Measurements from ENCODE around the gene CPAMD8. TPM values are rescaled to one million over a fixed set of nuclear protein-coding genes. Genes with fewer than 3 reads are reported as not detected.

Gene CPAMD8
- total and polyA plus RNA-seq, 2 of the 8 experiments (the other 6 are each of a cell fraction or from before 2014, with no cell fraction given): 6.1 to 9.2 TPM

DNA sequence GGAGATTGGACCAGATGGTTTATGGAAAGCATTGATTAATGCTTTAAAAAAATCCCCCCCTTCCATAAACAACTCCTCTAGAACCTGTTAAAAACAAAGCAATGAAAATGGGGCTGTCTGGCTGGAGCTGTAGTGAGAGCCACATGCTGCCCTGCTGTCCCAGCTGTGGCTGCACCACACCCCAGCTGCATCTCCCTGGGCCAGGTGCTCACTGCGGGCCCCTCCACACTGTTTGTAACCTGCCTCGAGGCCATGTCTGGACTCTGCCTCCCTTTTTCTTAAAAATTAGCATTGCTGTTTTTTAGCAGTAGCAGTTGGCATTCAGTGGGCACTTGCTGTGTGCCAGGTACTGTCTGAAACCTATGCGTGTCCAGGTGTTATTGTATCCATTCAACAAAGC lies 153.0 kb downstream of the CPAMD8 start:
- Histone ChIP-seq H3K79me2 (ENCODE audit: control insufficient read depth in 1 of 2, insufficient read depth in 2 of 2, low read length in 2 of 2) (peaks cover 0 to 16% of the 10 kb centered on the region in 2 experiments; a peak in 2 of 4 replicates), H2BK20ac (ENCODE audit: low read length) (no peak overlapping the region), H2AK5ac (ENCODE audit: low read depth, low read length) (no peak overlapping the region), H4K8ac (ENCODE audit: extremely low read depth, insufficient read depth, low read length) (no peak overlapping the region; the same call in 1 of the 2 replicates), H2BK15ac (ENCODE audit: low read length) (no peak overlapping the region), H3K9ac (replicated peaks in 1 of 4; ENCODE audit: extremely low read depth in 1 of 4, low read depth in 3 of 4, low read length in 3 of 4) (no peak overlapping the region), H4K5ac (ENCODE audit: insufficient read length, low read depth, low read length) (no peak overlapping the region), H3K18ac (ENCODE audit: extremely low read depth, low read length) (no peak overlapping the region), H3K27me3 (replicated peaks in 1 of 4; ENCODE audit: control insufficient read depth in 3 of 4, extremely low read depth in 1 of 4, insufficient read depth in 3 of 4, low read length in 3 of 4) (no peaks in the 10 kb centered on the region), H3K36me3 (ENCODE audit: control insufficient read depth in 2 of 4, insufficient read depth in 4 of 4, low read length in 3 of 4) (peaks cover 15 to 55% (median 46%) of the 10 kb centered on the region in 4 experiments), H3K14ac (ENCODE audit: insufficient read length) (no peak overlapping the region), H3K27ac (ENCODE audit: low read depth, low read length) (no peak overlapping the region), H2BK120ac (replicated peaks; ENCODE audit: low read depth, low read length) (no peak overlapping the region), H3K56ac (replicated peaks; ENCODE audit: insufficient read length, low read depth, low read length) (no peak overlapping the region), H3K9me3 (ENCODE audit: insufficient read depth in 2 of 2, low read depth in 1 of 2, low read length in 1 of 2) (no peaks in the 10 kb centered on the region), H3K4me2 (ENCODE audit: insufficient read depth in 1 of 2, low read depth in 2 of 2, low read length in 2 of 2) (no peak overlapping the region), H2BK5ac (ENCODE audit: low read depth, low read length) (no peak overlapping the region), H3K23me2 (ENCODE audit: low read depth, low read length) (peaks cover 6% of the 10 kb centered on the region; the same call in 1 of the 2 replicates), H3K4me1 (replicated peaks in 1 of 4; ENCODE audit: control insufficient read depth in 3 of 4, insufficient read depth in 4 of 4, low read length in 3 of 4) (no peaks in the 10 kb centered on the region; a peak in 2 of 7 replicates), H2AFZ (ENCODE audit: low read length) (no peak overlapping the region), H3K79me1 (ENCODE audit: low read depth, low read length) (peaks cover 15% of the 10 kb centered on the region), H3K4me3 (ENCODE audit: extremely low read depth in 1 of 4, insufficient read depth in 2 of 4, low read depth in 3 of 4, low read length in 4 of 4) (no peak overlapping the region), H2BK12ac (ENCODE audit: low read depth, low read length) (no peak overlapping the region; the same call in 1 of the 2 replicates), H4K91ac (replicated peaks; ENCODE audit: insufficient read length, low read length) (no peak overlapping the region), H4K20me1 (replicated peaks in 1 of 2; ENCODE audit: control insufficient read depth in 1 of 2, insufficient read depth in 2 of 2, low read length in 2 of 2) (peaks cover 0 to 13% of the 10 kb centered on the region in 2 experiments), H3K4ac (replicated peaks; ENCODE audit: insufficient read length, low read depth, low read length) (no peak overlapping the region), H3K23ac (ENCODE audit: insufficient read length) (no peak overlapping the region)
- no peak for TF ChIP-seq NRF1 (IDR thresholded peaks at IDR 0.05; ENCODE audit: low read depth, low read length)
- TF ChIP-seq CHD1 (IDR thresholded peaks at IDR 0.05; ENCODE audit: low read depth, low read length): no peak
- TF ChIP-seq, protein P1, sequence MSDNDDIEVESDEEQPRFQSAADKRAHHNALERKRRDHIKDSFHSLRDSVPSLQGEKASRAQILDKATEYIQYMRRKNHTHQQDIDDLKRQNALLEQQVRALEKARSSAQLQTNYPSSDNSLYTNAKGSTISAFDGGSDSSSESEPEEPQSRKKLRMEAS (IDR thresholded peaks at IDR 0.05): no peak
- no peak for TF ChIP-seq TBP (IDR thresholded peaks at IDR 0.05; ENCODE audit: low read depth, low read length)
- no peak for TF ChIP-seq EGR1 (IDR thresholded peaks at IDR 0.05; ENCODE audit: borderline replicate concordance, low read depth, low read length)
- no peak for TF ChIP-seq EZH2 (IDR thresholded peaks at IDR 0.05; ENCODE audit: low read depth, low read length, severe bottlenecking)
- no peak for TF ChIP-seq TCF12 (IDR thresholded peaks at IDR 0.05; ENCODE audit: low read depth, low read length)
- no peak for TF ChIP-seq KDM4A (IDR thresholded peaks at IDR 0.05; ENCODE audit: low read depth, low read length, severe bottlenecking)
- no peak for TF ChIP-seq SP2 (IDR thresholded peaks at IDR 0.05; ENCODE audit: low read length)
- WGBS, 2 experiments (ENCODE audit: extremely low coverage in 1 of 2, insufficient coverage in 1 of 2, insufficient read length in 1 of 2, insufficient replicate concordance in 2 of 2, low coverage in 1 of 2, low lambda C conversion rate in 2 of 2, missing lambda C conversion rate in 1 of 2): 95% methylated on average over 3 of the region's 3 CpGs; no CpG with 5 or more reads in 1 of the 2 experiments
- ChIA-PET CTCF (ENCODE audit: partially characterized antibody) (interaction anchor here (1.2 kb wide), 1 partner anchor 159 kb away, joined by 3 read pairs; no protein-coding TSS in a partner anchor), POLR2A (ENCODE audit: partially characterized antibody) (interaction anchor here (1.0 kb wide), 2 partner anchors 18 to 214 kb away, joined by 3 read pairs; partner anchors contain the start of gene SMIM7)
- no peak for DNase-seq (ENCODE audit: low read depth in 1 of 2, low spot score in 2 of 2)
- no peak for FAIRE-seq

Measured in H1 (cell line).